Endothelial cell (in vitro differentiated cells): ENCODE results near the gene SDHD. TPM values are rescaled to one million over a fixed set of nuclear protein-coding genes. Genes with fewer than 3 reads are reported as not detected.
"Not testable (repeated sequence)": the region's sequence is repeated elsewhere in the genome, so short reads cannot be mapped to it uniquely, and the experiment has no call there.

Experiments used
- DNase-seq: peaks from one replicate; pipeline ENCODE4 v3.0.0; 2021; ENCODE audit warnings: low spot score
- H3K27ac Mint-ChIP-seq: one replicate; pipeline ENCODE4 v1.8.0; 2021; ENCODE audit warnings: mixed read lengths, inconsistent platforms; ENCODE audit not compliant: unreplicated experiment
- H3K27me3 Mint-ChIP-seq: one replicate; pipeline ENCODE4 v1.8.0; 2021; ENCODE audit warnings: mild to moderate bottlenecking, moderate library complexity, mixed read lengths, inconsistent platforms; ENCODE audit not compliant: unreplicated experiment
- H3K36me3 Mint-ChIP-seq: one replicate; pipeline ENCODE4 v1.8.0; 2021; ENCODE audit warnings: mild to moderate bottlenecking, low read depth, mixed read lengths, inconsistent platforms; ENCODE audit not compliant: unreplicated experiment
- H3K4me1 Mint-ChIP-seq: one replicate; pipeline ENCODE4 v1.8.0; 2021; ENCODE audit warnings: mild to moderate bottlenecking, mixed read lengths, inconsistent platforms; ENCODE audit not compliant: unreplicated experiment
- H3K4me3 Mint-ChIP-seq: one replicate; pipeline ENCODE4 v1.8.0; 2021; ENCODE audit warnings: mild to moderate bottlenecking, mixed read lengths, inconsistent platforms; ENCODE audit not compliant: unreplicated experiment
- H3K9me3 Mint-ChIP-seq: one replicate; pipeline ENCODE4 v1.8.0; 2021; ENCODE audit warnings: mixed read lengths, inconsistent platforms; ENCODE audit not compliant: unreplicated experiment
- total RNA-seq: library from RNA; stranded (reverse); fragmentation: NEBNext Ultra II Directional; extraction: Animal tissue kit (Norgen Biotek cat#: 25700); gene quantifications from one replicate; pipeline ENCODE4 v1.2.1, GENCODE V29; 2021; ENCODE audit not compliant: unreplicated experiment
- TF ChIP-seq, protein P1 (sequence below): fragments of 200-600 bp; sonication (generic); IDR thresholded peaks from one replicate; pipeline ENCODE4 v1.5.0; 2021; ENCODE audit warnings: antibody characterized with exemption; ENCODE audit not compliant: unreplicated experiment

The SDHD gene
- total RNA-seq, 1 donor from 2014 or later = 43.0 TPM

DNA sequence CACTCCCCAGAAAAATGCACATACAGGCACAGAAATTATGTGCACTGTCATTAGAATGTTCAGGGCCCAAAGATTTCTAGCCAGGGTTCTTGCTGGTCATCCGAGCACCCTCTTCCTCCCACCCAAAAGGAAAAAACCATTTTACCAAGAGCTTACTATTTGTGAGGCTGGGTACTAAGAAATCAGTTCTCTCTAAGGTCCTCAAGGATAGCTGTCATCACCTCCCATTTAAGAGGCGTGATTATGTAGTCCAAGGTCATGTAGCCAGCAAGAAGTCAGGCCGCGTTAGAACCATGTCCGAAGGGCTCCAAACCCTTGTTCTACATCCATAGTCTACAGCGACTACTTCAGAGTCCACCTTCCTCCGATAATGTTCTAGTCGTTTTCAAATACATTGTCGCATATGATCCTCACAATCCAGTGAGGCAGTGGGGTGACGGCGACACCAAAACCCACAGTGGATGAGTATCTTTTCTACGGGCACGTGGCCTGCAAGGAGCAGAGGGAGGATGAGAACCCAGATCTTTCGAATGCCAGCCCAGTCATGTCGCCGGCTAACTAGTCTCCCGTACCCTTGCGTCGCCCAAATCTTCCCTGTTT lies 751 bp upstream of the SDHD start:
- Mint-ChIP-seq H3K27ac (peak overlapping the region; percentile 95), H3K4me1 (peaks cover 21% of the 10 kb centered on the region), H3K9me3 (no peaks in the 10 kb centered on the region), H3K36me3 (peaks cover 20% of the 10 kb centered on the region), H3K4me3 (peak overlapping the region; percentile 99), H3K27me3 (peaks cover 3% of the 10 kb centered on the region)
- TF ChIP-seq, protein P1, sequence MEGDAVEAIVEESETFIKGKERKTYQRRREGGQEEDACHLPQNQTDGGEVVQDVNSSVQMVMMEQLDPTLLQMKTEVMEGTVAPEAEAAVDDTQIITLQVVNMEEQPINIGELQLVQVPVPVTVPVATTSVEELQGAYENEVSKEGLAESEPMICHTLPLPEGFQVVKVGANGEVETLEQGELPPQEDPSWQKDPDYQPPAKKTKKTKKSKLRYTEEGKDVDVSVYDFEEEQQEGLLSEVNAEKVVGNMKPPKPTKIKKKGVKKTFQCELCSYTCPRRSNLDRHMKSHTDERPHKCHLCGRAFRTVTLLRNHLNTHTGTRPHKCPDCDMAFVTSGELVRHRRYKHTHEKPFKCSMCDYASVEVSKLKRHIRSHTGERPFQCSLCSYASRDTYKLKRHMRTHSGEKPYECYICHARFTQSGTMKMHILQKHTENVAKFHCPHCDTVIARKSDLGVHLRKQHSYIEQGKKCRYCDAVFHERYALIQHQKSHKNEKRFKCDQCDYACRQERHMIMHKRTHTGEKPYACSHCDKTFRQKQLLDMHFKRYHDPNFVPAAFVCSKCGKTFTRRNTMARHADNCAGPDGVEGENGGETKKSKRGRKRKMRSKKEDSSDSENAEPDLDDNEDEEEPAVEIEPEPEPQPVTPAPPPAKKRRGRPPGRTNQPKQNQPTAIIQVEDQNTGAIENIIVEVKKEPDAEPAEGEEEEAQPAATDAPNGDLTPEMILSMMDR = no peak
- DNase-seq = no peak

- peaks cover 3% of the 10 kb centered on the region for H3K27me3 Mint-ChIP-seq
- TF ChIP-seq, protein P1 = no peak
- H3K4me3 Mint-ChIP-seq = peak overlapping the region; percentile 99
- peaks cover 21% of the 10 kb centered on the region for H3K4me1 Mint-ChIP-seq
- H3K36me3 Mint-ChIP-seq = peaks cover 24% of the 10 kb centered on the region
- DNase-seq = no peak
- H3K9me3 Mint-ChIP-seq = no peaks in the 10 kb centered on the region
- peak overlapping the region; percentile 95 for H3K27ac Mint-ChIP-seq
Measured at GRCh38 chr11:112087212-112087611, 539 bp downstream of the SDHD start.

DNA sequence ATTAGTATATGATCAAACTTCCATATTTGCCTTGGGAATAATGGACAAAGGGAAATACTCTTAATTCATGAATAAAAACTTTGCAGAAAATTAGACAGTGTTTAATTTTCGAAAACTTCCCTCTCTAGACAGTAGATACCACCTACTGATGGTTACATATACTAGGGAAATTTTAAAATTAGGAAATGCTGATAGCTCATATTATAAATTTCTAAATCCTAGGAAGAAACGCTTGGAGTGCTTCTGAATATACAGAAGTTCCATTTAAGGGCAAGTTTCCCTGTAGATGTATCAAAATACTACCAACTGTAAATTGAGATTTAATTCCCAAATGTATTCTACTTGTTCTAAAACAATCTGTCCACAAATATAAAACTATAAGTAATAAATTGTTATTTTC lies 8.6 kb downstream of the SDHD start:
- H3K36me3 Mint-ChIP-seq = not testable (repeated sequence)

GRCh38 chr11:112096194-112096593 lies 9.5 kb downstream of the SDHD start:
- Mint-ChIP-seq H3K27me3 (peaks cover 3% of the 10 kb centered on the region), H3K4me1 (no peaks in the 10 kb centered on the region), H3K9me3 (no peaks in the 10 kb centered on the region), H3K36me3 (peaks cover 7% of the 10 kb centered on the region), H3K4me3 (no peak overlapping the region), H3K27ac (no peak overlapping the region)
- TF ChIP-seq, protein P1 = no peak
- DNase-seq = no peak

More for the DNA sequence above, 8.6 kb downstream of the SDHD start:
- DNase-seq, H3K27ac Mint-ChIP-seq, H3K9me3 Mint-ChIP-seq, H3K4me1 Mint-ChIP-seq, H3K27me3 Mint-ChIP-seq, H3K4me3 Mint-ChIP-seq: not testable (repeated sequence)

- no peak overlapping the region for H3K27ac Mint-ChIP-seq
- DNase-seq = no peak
- H3K36me3 Mint-ChIP-seq = peaks cover 3% of the 10 kb centered on the region
- H3K4me1 Mint-ChIP-seq = no peaks in the 10 kb centered on the region
- peaks cover 3% of the 10 kb centered on the region for H3K27me3 Mint-ChIP-seq
- TF ChIP-seq, protein P1 = no peak
- H3K4me3 Mint-ChIP-seq = no peak overlapping the region
- no peaks in the 10 kb centered on the region for H3K9me3 Mint-ChIP-seq
Measured at GRCh38 chr11:112097734-112098528, 11.3 kb downstream of the SDHD start.
